B cell (primary cell): ENCODE measurements around the gene TEX54. TPM values are rescaled to one million over a fixed set of nuclear protein-coding genes. Genes with fewer than 3 reads are reported as not detected.

Source experiments
- ATAC-seq: fragments of 200-7000 bp; cut with Tn5 transposase; one replicate; pipeline ENCODE4 v1.10.0; 2021; ENCODE audit warnings: low read depth, mild to moderate bottlenecking, moderate number of reproducible peaks, moderate library complexity
- CTCF ChIA-PET: fragments of 350-600 bp; sonication (Branson Sonifier 250); formaldehyde crosslinking; loops from one replicate; lab custom pipeline; 2021; ENCODE audit warnings: antibody characterized with exemption, inconsistent platforms; lab: Charles Lee
- POLR2A ChIA-PET: fragments of 350-600 bp; sonication (Branson Sonifier 250); formaldehyde crosslinking; loops from one replicate; lab custom pipeline; 2021; ENCODE audit warnings: antibody characterized with exemption; lab: Charles Lee
- DNase-seq: peaks from one replicate; pipeline ENCODE4 v3.0.0; 2013
- H2AFZ ChIP-seq: 2 replicates; pipeline ENCODE4 v1.6.1; 2012; ENCODE audit warnings: mild to moderate bottlenecking, low read depth, low read length; ENCODE audit not compliant: insufficient read depth, poor library complexity, severe bottlenecking
- H3K27ac ChIP-seq, 2 donors: 1 replicate in 1 of 2; 2 replicates in 1 of 2; pipeline ENCODE4 v1.5.1; 2012 to 2013; ENCODE audit warnings: low read length in 2 of 2, mild to moderate bottlenecking in 2 of 2, moderate library complexity in 1 of 2
- H3K27me3 ChIP-seq, 4 experiments: fragments of 200-600 bp in 1 of 4; sonication (generic) in 1 of 4; replicated peaks in 1 of 4; 1 replicate in 2 of 4; 2 replicates in 2 of 4; pipeline versions ENCODE4 v1.6.1 to v1.7.0; 2013 to 2016; ENCODE audit warnings: low read length in 3 of 4, mild to moderate bottlenecking in 2 of 4, mixed read lengths in 1 of 4, moderate library complexity in 1 of 4; ENCODE audit not compliant: insufficient read depth in 4 of 4, control insufficient read depth in 3 of 4; ENCODE audit errors: control extremely low read depth in 1 of 4
- H3K36me3 ChIP-seq, 2 experiments: replicated peaks in 1 of 2; 1 replicate in 1 of 2; 2 replicates in 1 of 2; pipeline versions ENCODE4 v1.6.1 to v1.7.1; 2013; ENCODE audit warnings: low read length in 1 of 2; ENCODE audit not compliant: insufficient read depth in 2 of 2, control insufficient read depth in 1 of 2; ENCODE audit errors: control extremely low read depth in 1 of 2, extremely low read depth in 1 of 2
- H3K4me1 ChIP-seq, 2 donors: fragments of 200-600 bp in 1 of 2; sonication (generic) in 1 of 2; 1 replicate in 1 of 2; 2 replicates in 1 of 2; pipeline versions ENCODE4 v1.5.1 to v1.6.1; 2013 to 2017; ENCODE audit warnings: low read length in 2 of 2; ENCODE audit not compliant: control insufficient read depth in 2 of 2, insufficient read depth in 2 of 2
- H3K4me2 ChIP-seq: replicated peaks from 2 replicates; pipeline ENCODE3; 2012; ENCODE audit warnings: mild to moderate bottlenecking, low read depth, low read length; ENCODE audit not compliant: poor library complexity, severe bottlenecking
- H3K4me3 ChIP-seq, 5 experiments: fragments of 200-600 bp in 1 of 5; sonication (generic) in 1 of 5; 1 replicate in 3 of 5; 2 replicates in 2 of 5; pipeline versions ENCODE4 v1.5.1 to v1.7.0; 2011 to 2016; ENCODE audit warnings: low read length in 4 of 5, mild to moderate bottlenecking in 4 of 5, low read depth in 2 of 5, control low read depth in 1 of 5, moderate library complexity in 1 of 5; ENCODE audit not compliant: insufficient read depth in 1 of 5; ENCODE audit errors: control extremely low read depth in 1 of 5, extremely low read depth in 1 of 5
- H3K79me2 ChIP-seq: fragments of 200-600 bp; sonication (generic); one replicate; pipeline ENCODE4 v1.6.0; 2016; ENCODE audit warnings: low read length; ENCODE audit not compliant: control insufficient read depth, insufficient read depth
- H3K9ac ChIP-seq: fragments of 200-600 bp; sonication (generic); 2 replicates; pipeline ENCODE4 v1.6.1; 2017; ENCODE audit warnings: mild to moderate bottlenecking, low read length, moderate library complexity
- H3K9me3 ChIP-seq, 3 donors: one replicate each; pipeline versions ENCODE4 v1.6.1 to v1.7.1; 2013; ENCODE audit warnings: low read length in 2 of 3; ENCODE audit not compliant: control insufficient read depth in 2 of 3, insufficient read depth in 1 of 3; ENCODE audit errors: control extremely low read depth in 1 of 3
- H4K20me1 ChIP-seq: 2 replicates; pipeline ENCODE4 v1.6.0; 2012; ENCODE audit warnings: mild to moderate bottlenecking, low read length; ENCODE audit not compliant: insufficient read depth, control insufficient read depth, poor library complexity, severe bottlenecking
- H3K27ac Mint-ChIP-seq: one replicate; pipeline ENCODE4 v1.8.0; 2021; ENCODE audit warnings: mixed read lengths
- H3K27me3 Mint-ChIP-seq: one replicate; pipeline ENCODE4 v1.8.0; 2021; ENCODE audit warnings: mixed read lengths
- H3K4me1 Mint-ChIP-seq: one replicate; pipeline ENCODE4 v1.8.0; 2021; ENCODE audit warnings: mixed read lengths
- H3K4me3 Mint-ChIP-seq: one replicate; pipeline ENCODE4 v1.8.0; 2021; ENCODE audit warnings: mixed read lengths
- H3K9me3 Mint-ChIP-seq: one replicate; pipeline ENCODE4 v1.8.0; 2022; ENCODE audit warnings: mixed read lengths; ENCODE audit not compliant: insufficient read depth
- CTCF ChIP-seq: fragments of 200-600 bp; IDR thresholded peaks from one replicate; pipeline ENCODE4 v1.8.0; 2022; ENCODE audit warnings: antibody characterized with exemption, mild to moderate bottlenecking
- EZH2 ChIP-seq: IDR thresholded peaks from 2 replicates; pipeline ENCODE4 v1.6.1; 2012; ENCODE audit warnings: borderline replicate concordance, low read depth, mild to moderate bottlenecking, moderate library complexity, low read length; ENCODE audit not compliant: insufficient read depth, poor library complexity, severe bottlenecking
- WGBS: methylation state at CpG from one replicate; pipeline ENCODE4 v1.1.5; 2013; ENCODE audit warnings: missing lambda C conversion rate; ENCODE audit not compliant: insufficient coverage; 5-methylcytosine and 5-hydroxymethylcytosine counted together
- intact Hi-C: fragments of 100-400 bp; cut with micrococcal nuclease; formaldehyde crosslinking; loops from one replicate; pipeline ENCODE4 v1.10.0; 2022
- polyA plus RNA-seq: library from polyadenylated mRNA; depleted of rRNA; stranded (reverse); fragments of >200 nt; gene quantifications from 2 replicates; pipeline ENCODE4 v1.2.3, GENCODE V29; 2012
- total RNA-seq, 2 donors: library from RNA; stranded (reverse); fragments of 120-200 nt in 1 of 2; gene quantifications; 1 replicate in 1 of 2; 2 replicates in 1 of 2; pipeline versions ENCODE4 v1.2.3 to v1.2.4, GENCODE V29; 2013 to 2022

The TEX54 gene
- total and polyA plus RNA-seq, 2 donors (not counting 1 experiment from before 2014, with no cell fraction given), result 1.1 TPM; not detected in 1

DNA sequence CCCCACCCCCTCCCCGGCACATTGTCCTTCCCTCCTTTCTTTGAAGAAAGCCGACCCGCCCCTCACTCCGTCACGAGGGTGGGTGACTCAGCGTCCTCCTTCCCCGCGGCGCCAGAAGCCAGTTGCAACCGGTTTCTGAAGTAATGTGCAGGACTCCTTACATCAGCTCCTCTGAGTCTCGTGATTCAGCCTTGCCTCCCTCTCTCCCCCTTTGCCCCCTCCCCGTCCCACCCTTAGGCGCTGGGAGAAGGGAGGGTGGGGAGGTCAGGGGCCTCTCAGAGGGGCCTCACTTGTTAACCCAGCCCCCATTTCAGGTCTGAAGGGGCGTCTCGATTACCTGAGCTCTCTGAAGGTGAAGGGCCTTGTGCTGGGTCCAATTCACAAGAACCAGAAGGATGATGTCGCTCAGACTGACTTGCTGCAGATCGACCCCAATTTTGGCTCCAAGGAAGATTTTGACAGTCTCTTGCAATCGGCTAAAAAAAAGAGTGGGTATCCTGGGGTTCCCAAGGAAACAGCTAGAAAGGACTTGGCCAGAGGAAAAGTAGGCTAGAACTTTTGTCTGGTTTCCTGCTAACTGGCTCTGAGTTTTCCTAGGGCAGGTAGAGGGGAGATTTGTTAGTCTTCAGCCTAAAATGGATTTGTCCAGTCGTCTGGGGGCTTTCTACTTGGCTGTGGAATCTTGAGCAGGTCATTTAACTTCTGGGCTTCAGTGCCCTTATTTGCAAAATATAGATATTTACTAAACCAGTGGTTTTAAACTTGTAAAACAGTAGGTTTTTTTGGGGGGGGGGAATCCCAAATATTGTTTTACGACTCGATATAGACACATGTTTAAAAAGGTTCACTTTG is 49.2 kb upstream of the TEX54 start:
- Mint-ChIP-seq H3K4me3 (peak overlapping the region; percentile 100), H3K27me3 (no peaks in the 10 kb centered on the region), H3K27ac (peak overlapping the region; percentile 100), H3K4me1 (peaks cover 39% of the 10 kb centered on the region), H3K9me3 (no peaks in the 10 kb centered on the region)
- CTCF ChIA-PET, result interaction anchor here (0.6 to 3.5 kb wide), 19 partner anchors 16 to 489 kb away, joined by 3 to 39 read pairs (median 4); partner anchors contain the start of genes BSCL2, HNRNPUL2, TMEM179B and TTC9C
- intact Hi-C loops, result loop anchor here (1.0 to 5.0 kb wide), 13 partner anchors 20 to 990 kb away; partner anchors contain the start of genes ATL3, BSCL2, FADS3 and GNG3
- DNase-seq, result peak; percentile 87
- Histone ChIP-seq H2AFZ (peak overlapping the region; percentile 93), H4K20me1 (peaks cover 43% of the 10 kb centered on the region), H3K36me3 (peaks cover 3 to 44% of the 10 kb centered on the region in 2 experiments), H3K4me1 (peaks cover 25 to 36% of the 10 kb centered on the region in 2 donors), H3K27ac (peak overlapping the region; percentile 86 to 90), H3K9me3 (no peaks in the 10 kb centered on the region), H3K4me2 (peak overlapping the region; percentile 89), H3K79me2 (peaks cover 47% of the 10 kb centered on the region), H3K27me3 (no peaks in the 10 kb centered on the region), H3K4me3 (peak overlapping the region; percentile 31 to 93 (median 78)), H3K9ac (peak overlapping the region; percentile 89)
- peak; percentile 57 for ATAC-seq
- TF ChIP-seq EZH2 (no peak), CTCF (peak; percentile 23)
- 2% methylated on average over 16 of the region's 21 CpGs for WGBS
- POLR2A ChIA-PET, result interaction anchor here (0.5 to 2.5 kb wide), 28 partner anchors 26 to 1967 kb away, joined by 3 to 52 read pairs (median 4); partner anchors contain the start of genes HNRNPUL2, LBHD1, MTA2 and POLR2G
